ENCODE measurements around the gene IGFLR1. TPM values are rescaled to one million over a fixed set of nuclear protein-coding genes. Genes with fewer than 3 reads are reported as not detected.
"Not testable (repeated sequence)": the region's sequence is repeated elsewhere in the genome, so short reads cannot be mapped to it uniquely, and the experiment has no call there.

Gene IGFLR1
- total RNA-seq, 6 experiments from 2014 or later, result 16.3 to 58.9 (median 29.3) TPM

- Histone ChIP-seq H3K4me3 (peak overlapping the region; percentile 73 to 81 (median 78)), H3K36me3 (no peaks in the 10 kb centered on the region), H3K4me1 (no peaks in the 10 kb centered on the region), H3K27ac (no peak overlapping the region), H3K9me3 (no peaks in the 10 kb centered on the region), H3K27me3 (no peaks in the 10 kb centered on the region)
- ATAC-seq (no peak), DNase-seq (no peak)
- TF ChIP-seq CTCF (IDR thresholded peaks at IDR 0.05), result no peak
- TF ChIP-seq POLR2A (IDR thresholded peaks at IDR 0.05), result no peak
- WGBS (ENCODE audit: insufficient coverage, low coverage, low lambda C conversion rate, missing lambda C conversion rate), result 46% methylated on average over 15 of the region's 16 CpGs
- intact Hi-C loops (cut with DNase I), result no loop called here
Observed at GRCh38 chr19:35774274-35775045, 32.2 kb upstream of the IGFLR1 start.

GRCh38 chr19:35773020-35773806, 31.0 kb upstream of the IGFLR1 start:
- Histone ChIP-seq H3K4me1 (no peaks in the 10 kb centered on the region), H3K27ac (no peak overlapping the region), H3K36me3 (no peaks in the 10 kb centered on the region), H3K27me3 (no peaks in the 10 kb centered on the region), H3K9me3 (no peaks in the 10 kb centered on the region), H3K4me3 (no peak overlapping the region)
- no peak for DNase-seq
- ATAC-seq, result no peak
- TF ChIP-seq CTCF (IDR thresholded peaks at IDR 0.05), result no peak
- TF ChIP-seq POLR2A (IDR thresholded peaks at IDR 0.05), result no peak
- intact Hi-C loops (cut with DNase I), result no loop called here
- WGBS (ENCODE audit: insufficient coverage, low coverage, low lambda C conversion rate, missing lambda C conversion rate), result 49% methylated on average over 8 of the region's 9 CpGs

GRCh38 chr19:35772362-35772761, 30.1 kb upstream of the IGFLR1 start:
- H3K9me3 ChIP-seq; DNase-seq; ATAC-seq; intact Hi-C loops (cut with DNase I); H3K4me3 ChIP-seq; H3K4me1 ChIP-seq; H3K36me3 ChIP-seq; H3K27me3 ChIP-seq; H3K27ac ChIP-seq: not testable (repeated sequence)
- WGBS (ENCODE audit: insufficient coverage, low coverage, low lambda C conversion rate, missing lambda C conversion rate), result 94% methylated on average over 5 of the region's 5 CpGs

- Histone ChIP-seq H3K4me3 (no peak overlapping the region), H3K4me1 (no peaks in the 10 kb centered on the region), H3K27ac (no peak overlapping the region), H3K27me3 (no peaks in the 10 kb centered on the region), H3K9me3 (no peaks in the 10 kb centered on the region), H3K36me3 (no peaks in the 10 kb centered on the region)
- TF ChIP-seq POLR2A (IDR thresholded peaks at IDR 0.05) (no peak), CTCF (IDR thresholded peaks at IDR 0.05) (no peak)
- intact Hi-C loops (cut with DNase I), result no loop called here
- WGBS (ENCODE audit: insufficient coverage, low coverage, low lambda C conversion rate, missing lambda C conversion rate), result 33% methylated on average over 1 of the region's 15 CpGs
- ATAC-seq, result no peak
- peak in 1 of 3 donors; percentile 14 for DNase-seq
Observed at GRCh38 chr19:35768082-35768421, 25.8 kb upstream of the IGFLR1 start.
